IPS DF 4.7 (cell line): ENCODE measurements around the gene HAGH.

Experiments used
- DNase-seq: peaks from one replicate; pipeline ENCODE4 v3.0.0-alpha.2; 2013; ENCODE audit warnings: low spot score; ENCODE audit errors: extremely low read depth

Gene HAGH

DNA sequence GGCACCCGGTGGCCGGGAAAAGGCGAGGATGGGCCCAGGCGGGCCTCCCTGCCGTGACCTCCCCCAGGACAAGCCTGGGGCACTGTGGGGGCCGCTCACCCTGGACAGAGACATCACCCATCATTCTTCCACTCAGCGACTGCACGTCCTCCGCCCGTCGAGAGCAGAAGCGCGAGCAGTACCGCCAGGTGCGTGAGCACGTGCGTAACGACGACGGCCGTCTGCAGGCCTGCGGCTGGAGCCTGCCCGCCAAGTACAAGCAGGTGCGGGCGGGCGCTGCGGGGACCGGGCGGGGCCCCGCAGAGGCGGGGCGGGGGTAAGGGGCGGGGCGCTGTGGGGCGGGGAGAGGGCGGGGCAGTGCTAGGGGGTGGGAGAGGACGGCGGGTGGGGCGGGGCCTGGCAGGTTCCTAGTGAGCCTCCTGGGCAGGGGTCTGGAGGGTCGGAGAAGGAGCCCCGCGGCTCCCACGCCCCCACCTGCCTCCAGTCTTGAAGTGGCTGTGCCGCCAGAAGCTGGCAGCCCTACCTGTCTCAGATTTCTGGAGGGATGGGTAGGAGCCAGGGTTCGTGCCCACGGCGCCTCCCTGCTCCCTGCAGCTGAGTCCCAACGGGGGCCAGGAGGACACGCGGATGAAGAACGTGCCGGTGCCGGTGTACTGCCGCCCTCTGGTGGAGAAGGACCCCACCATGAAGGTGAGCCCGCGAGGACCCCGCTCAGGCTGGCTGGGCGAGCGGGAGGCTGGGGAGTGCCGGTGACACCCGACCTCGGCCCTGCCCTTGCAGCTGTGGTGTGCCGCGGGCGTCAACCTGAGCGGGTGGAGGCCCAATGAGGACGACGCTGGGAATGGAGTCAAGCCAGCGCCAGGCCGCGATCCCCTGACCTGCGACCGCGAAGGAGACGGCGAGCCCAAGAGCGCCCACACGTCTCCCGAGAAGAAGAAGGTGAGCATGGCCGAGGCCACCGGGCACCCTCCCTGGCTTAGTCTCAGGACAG lies 62.8 kb downstream of the HAGH start:
- DNase-seq, result no peak

DNA sequence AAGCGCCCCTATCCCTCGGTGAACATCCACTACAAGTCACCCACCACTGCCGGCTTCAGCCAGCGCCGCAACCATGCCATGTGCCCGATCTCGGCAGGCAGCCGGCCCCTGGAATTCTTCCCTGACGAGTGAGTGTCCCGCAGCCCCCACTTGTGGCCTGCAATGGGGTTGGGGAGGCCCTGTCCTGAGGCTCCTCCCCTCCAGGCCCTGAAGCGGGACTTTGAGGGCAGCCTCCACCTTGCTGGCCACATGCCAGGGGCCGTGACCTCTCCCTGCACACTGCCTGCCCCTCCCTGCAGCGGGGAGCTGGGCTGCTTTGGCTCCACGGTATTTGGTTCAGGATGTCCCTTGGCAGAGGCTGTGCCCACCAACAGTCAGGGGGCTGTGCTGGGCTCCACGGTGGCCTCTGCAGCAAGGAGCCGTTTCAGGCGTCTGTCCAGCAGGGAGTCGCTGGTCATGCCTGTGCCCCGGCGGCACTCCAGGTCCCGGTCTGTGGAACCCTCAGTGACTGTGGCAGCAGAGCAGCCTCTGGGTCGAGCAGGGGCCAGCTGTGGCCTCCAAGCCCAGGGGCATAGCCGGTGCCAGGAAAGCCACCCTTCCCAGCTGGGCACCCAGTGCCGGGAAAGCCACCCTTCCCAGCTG lies 63.6 kb downstream of the HAGH start:
- DNase-seq, result no peak

DNA sequence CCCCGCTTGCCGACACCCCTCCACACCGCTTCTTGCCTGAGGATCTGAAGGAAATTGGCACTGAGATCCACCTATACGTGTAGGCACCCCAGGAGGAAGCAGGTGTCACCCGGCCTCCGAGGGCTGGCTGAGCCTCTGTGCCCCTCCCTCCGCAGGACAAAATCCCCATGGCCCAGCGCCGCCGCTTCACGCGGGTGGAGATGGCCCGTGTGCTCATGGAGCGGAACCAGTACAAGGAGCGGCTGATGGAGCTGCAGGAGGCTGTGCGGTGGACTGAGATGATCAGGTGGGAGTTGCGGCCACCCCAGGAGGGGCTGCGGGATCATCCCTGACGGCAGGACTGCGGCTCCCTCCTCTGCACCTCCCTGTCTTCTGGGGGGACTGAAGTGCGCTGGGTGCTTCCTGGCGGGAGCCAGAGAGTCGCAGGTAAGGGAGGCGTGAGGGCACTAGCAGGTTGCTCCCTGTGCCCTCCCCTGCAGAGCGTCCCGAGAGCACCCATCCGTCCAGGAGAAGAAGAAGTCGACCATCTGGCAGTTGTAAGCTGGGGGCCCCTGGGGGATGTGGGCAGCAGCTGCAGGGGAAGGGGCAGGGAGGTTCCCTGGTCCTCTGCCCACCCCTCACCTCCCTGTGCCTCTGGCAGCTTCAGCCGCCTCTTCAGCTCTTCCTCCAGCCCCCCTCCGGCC lies 64.3 kb downstream of the HAGH start:
- DNase-seq, result no peak

DNA sequence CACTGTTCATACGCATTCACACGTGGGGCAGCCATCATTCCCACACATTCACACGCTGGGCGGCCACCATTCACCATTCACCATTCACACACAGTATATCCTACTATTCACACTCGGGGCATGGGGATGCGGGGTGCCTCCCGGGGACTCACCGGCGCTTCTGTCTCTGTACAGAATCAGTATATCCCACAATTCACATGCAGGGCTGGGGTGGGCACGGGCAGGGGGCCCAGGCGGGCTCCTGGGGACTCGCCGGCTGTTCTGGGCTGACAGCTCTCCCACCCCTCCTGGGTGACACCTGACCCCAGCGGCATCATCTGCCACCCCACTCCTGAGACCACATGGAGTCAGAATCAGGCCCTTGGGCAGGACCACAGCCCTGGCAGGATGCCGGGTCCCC lies 64.9 kb downstream of the HAGH start:
- DNase-seq, result no peak

DNA sequence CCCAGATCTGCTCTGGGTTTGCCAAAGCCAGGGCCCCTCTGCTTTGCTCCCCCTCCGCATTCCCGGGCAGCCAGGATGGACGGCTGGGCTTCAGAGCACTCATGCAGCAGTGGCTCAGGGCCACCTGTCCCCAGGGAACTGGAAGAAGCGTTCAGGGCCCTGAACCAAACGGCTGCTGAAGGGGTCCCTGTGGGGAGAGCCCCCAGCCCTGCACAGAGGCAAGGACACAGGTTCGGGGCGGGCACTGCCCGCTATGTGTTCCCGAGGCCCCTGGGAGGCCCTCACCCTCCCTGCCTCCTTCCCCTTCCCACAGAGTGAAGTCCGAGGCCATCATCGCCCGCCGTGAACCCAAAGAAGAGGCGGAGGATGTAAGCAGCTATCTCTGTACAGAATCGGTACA lies 65.7 kb downstream of the HAGH start:
- no peak for DNase-seq

DNA sequence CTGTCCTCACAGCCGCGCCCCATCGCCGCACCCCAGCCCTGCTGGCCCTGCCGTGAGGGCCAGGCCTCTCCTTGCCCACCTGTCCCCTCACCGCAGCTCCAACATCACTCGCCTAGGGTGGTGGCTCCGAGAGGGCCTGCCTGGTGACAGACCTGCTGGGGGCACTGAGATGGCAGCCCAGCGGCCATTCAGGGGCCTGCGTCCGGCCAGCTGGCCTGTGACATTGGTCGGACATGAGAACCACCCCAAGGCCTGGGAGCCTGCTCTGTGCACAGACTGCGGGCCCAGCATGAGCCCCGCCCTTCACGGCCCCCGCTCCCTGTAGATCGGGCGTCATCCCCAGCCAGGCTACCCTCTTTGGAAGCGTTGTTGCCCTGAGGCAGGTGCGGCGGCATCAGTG lies 67.1 kb downstream of the HAGH start:
- no peak for DNase-seq

DNA sequence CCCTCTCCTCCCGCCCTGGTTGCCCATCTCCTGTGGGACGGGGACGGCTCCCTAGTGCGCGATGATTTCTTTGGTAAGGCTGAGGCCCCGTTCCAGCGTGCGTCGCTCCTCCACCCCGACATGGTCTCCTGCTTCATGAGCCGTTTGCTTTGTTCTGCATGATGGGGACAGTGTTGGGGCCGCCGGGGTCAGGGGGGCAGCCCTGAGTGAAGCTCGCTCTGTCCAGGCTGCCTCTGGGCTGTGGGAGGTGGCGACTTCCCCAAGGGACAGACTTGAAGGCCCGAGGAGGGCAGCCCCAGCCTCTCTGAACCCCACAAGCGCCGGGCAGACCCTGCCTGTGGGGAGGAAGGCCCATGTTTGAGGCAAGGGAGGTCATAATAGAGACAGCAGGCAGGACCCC lies 67.7 kb downstream of the HAGH start:
- DNase-seq, result no peak

DNA sequence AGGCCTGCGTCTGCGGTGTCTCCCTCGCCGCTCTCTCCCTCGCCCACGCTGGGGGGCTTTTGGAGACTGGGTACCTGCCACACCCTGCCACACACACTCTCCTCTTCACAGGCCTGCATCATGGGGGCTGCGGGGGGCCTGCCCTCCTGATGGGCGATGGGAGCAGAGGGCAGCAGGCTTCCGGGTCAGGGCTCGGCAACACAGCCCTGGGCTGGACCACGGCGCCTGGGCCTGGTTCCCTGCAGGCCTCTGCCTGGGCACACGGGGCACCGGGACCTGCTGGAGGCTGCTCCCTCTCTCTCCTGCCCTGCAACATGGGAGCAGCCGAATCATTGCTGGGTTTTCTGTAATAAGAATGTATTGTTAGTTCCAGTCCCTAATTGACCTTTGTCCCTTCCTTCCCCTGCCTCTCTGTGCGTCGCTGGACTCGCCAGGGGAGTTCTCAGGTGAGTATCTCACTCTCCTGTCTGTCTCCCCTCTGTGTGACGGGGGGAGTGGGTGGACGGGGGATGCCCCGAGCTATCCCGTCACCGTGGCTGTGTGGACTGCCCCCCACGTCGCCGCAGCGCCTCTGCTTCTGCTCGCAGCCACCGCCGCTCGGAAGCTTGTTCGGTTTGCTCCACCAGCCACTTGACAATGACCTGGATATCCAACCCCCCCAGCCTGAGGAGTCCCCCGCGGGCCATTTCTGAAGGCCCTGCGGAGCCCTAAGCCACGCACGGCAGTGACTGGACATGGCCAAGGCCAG lies 68.7 kb downstream of the HAGH start:
- no peak for DNase-seq
